ENCODE measurements around the gene INPP5B.

INPP5B gene

DNA sequence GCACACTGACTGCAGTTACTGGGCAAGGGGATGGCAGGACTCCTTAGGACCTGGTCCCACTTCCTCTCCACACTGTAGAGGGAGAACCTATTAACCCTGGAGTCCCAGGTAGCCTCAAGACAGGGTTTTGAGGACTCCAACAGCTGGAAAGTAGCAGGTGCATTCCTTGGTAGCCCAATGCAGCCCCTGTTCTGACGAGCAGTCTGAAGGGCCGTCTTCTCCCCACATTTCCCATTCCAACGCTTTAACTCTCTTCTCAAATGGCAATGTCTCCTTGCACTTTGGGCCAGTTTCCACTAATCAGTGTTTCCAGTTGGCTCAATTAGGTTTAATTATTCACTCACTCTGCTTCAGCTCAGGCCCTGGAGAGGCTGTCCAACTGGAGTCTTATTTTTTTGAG lies 8.8 kb upstream of the INPP5B start:
- TF ChIP-seq POLR2AphosphoS5 (IDR thresholded peaks at IDR 0.05; ENCODE audit: low read depth, low read length) (peak; percentile 31; the same call in 1 of the 2 replicates), SIN3A (IDR thresholded peaks at IDR 0.05; ENCODE audit: borderline replicate concordance, insufficient read depth, low read length) (no peak)

DNA sequence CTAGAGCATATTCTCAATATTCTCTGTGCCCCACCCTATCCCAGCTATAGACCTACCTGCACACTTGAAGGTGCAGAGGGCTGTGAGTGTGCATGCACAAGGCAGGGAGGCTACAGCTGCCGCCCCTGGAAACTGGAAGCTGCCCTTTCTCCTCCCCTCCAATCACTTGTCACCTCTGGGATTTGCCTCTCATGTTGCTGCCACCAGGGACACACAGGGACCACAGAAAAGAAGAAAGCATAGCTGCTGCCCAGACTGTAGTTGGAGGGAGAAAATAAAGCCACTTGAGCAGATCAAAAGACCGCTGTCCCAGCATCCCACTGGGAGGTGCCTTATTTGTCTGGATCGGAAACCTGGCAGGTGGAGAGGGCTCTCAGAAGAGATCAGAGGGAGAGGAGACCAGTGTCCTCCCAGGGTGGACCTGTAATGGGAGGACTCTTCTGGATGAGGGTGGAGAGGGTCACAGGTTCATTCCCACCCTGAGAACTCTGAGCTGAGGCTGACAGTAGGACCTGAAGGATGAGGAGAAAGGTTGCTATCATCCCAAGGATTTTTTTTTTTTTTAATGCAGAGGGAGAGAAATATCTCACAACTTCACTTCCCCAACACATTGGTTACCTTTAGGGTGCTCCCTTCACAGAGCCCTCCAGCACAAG lies 7.6 kb upstream of the INPP5B start:
- no peak for TF ChIP-seq TAF1 (IDR thresholded peaks at IDR 0.05; ENCODE audit: borderline replicate concordance, insufficient read depth, low read length)
- TF ChIP-seq POLR2AphosphoS5 (IDR thresholded peaks at IDR 0.05; ENCODE audit: low read depth, low read length) = no peak

DNA sequence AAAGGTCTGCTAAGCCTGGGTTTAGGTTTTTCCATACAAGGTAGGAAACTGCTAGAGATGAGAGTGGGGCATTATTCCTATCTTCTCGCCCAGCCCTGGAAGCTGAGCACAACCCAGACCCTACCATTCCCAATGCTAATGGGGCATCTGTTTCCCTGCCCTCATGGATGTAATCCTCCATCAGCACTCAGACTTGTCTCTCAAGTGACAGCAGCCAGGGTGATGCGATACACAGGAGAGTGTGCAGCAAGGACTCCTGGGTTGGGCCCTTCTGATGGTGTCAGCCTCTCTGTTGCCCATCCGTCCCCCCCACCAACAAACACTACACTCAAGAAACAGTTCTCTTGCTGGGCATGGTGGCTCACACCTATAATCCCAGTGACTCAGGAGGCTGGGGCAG lies 5.9 kb upstream of the INPP5B start:
- TF ChIP-seq FOXP2 (optimal IDR thresholded peaks at IDR 0.05; ENCODE audit: borderline replicate concordance, extremely low read depth, extremely low read length, insufficient read depth) = no peak
- no peak for TF ChIP-seq POLR2AphosphoS5 (IDR thresholded peaks at IDR 0.05; ENCODE audit: low read depth, low read length)
- TF ChIP-seq, protein P1, sequence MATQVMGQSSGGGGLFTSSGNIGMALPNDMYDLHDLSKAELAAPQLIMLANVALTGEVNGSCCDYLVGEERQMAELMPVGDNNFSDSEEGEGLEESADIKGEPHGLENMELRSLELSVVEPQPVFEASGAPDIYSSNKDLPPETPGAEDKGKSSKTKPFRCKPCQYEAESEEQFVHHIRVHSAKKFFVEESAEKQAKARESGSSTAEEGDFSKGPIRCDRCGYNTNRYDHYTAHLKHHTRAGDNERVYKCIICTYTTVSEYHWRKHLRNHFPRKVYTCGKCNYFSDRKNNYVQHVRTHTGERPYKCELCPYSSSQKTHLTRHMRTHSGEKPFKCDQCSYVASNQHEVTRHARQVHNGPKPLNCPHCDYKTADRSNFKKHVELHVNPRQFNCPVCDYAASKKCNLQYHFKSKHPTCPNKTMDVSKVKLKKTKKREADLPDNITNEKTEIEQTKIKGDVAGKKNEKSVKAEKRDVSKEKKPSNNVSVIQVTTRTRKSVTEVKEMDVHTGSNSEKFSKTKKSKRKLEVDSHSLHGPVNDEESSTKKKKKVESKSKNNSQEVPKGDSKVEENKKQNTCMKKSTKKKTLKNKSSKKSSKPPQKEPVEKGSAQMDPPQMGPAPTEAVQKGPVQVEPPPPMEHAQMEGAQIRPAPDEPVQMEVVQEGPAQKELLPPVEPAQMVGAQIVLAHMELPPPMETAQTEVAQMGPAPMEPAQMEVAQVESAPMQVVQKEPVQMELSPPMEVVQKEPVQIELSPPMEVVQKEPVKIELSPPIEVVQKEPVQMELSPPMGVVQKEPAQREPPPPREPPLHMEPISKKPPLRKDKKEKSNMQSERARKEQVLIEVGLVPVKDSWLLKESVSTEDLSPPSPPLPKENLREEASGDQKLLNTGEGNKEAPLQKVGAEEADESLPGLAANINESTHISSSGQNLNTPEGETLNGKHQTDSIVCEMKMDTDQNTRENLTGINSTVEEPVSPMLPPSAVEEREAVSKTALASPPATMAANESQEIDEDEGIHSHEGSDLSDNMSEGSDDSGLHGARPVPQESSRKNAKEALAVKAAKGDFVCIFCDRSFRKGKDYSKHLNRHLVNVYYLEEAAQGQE (IDR thresholded peaks at IDR 0.05; ENCODE audit: insufficient read depth in 1 of 2, low read depth in 2 of 2, low read length in 2 of 2) = no peak
- TF ChIP-seq TAF1 (IDR thresholded peaks at IDR 0.05; ENCODE audit: borderline replicate concordance, insufficient read depth, low read length) = no peak
- TF ChIP-seq SIN3A (IDR thresholded peaks at IDR 0.05; ENCODE audit: borderline replicate concordance, insufficient read depth, low read length) = no peak

DNA sequence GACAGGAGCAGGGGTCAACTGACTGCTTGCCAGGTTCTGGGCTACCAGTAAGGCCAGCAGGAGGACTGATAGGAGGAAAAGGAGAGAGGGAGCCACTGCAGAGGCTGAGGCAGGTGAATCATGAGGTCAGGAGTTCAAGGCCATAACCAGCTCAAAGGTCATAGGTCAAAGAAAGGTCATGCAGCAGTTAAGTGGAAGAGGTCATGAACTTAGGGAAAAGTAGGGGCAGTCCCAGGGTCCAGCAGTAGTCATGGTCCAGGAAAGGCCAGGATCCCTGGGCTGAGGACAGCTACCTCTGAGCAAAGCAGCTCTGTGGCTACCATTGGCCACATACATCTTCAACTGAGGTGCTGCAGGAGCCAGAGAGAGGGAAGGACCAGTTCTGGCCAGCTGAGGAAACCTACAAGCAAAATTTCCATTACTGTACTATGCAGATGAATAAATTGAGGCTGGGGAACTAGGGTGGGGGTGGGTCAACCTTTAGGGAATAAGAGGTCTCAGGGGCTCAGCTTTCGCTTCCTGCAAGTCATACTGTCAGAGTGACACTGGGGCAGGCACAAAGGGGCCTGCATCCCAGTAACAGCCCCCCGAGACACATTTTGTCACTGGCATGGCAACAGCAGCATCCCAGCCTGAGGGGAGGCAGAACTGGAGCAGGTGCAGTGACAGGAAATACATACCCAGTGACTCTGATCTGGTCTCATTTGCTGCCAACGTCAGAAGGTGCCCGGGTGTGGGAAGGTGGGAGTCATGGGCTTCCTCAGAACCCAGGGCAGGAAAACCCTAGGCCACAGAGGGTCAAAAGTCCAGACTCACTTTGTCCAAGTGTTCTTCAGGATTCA lies 5.2 kb upstream of the INPP5B start:
- no peak for TF ChIP-seq FOXP2 (optimal IDR thresholded peaks at IDR 0.05; ENCODE audit: borderline replicate concordance, extremely low read depth, extremely low read length, insufficient read depth)
- no peak for TF ChIP-seq POLR2AphosphoS5 (IDR thresholded peaks at IDR 0.05; ENCODE audit: low read depth, low read length)
- no peak for TF ChIP-seq SIN3A (IDR thresholded peaks at IDR 0.05; ENCODE audit: borderline replicate concordance, insufficient read depth, low read length)
- TF ChIP-seq, protein P1 (IDR thresholded peaks at IDR 0.05; ENCODE audit: insufficient read depth in 1 of 2, low read depth in 2 of 2, low read length in 2 of 2) = no peak
- no peak for TF ChIP-seq TAF1 (IDR thresholded peaks at IDR 0.05; ENCODE audit: borderline replicate concordance, insufficient read depth, low read length)

DNA sequence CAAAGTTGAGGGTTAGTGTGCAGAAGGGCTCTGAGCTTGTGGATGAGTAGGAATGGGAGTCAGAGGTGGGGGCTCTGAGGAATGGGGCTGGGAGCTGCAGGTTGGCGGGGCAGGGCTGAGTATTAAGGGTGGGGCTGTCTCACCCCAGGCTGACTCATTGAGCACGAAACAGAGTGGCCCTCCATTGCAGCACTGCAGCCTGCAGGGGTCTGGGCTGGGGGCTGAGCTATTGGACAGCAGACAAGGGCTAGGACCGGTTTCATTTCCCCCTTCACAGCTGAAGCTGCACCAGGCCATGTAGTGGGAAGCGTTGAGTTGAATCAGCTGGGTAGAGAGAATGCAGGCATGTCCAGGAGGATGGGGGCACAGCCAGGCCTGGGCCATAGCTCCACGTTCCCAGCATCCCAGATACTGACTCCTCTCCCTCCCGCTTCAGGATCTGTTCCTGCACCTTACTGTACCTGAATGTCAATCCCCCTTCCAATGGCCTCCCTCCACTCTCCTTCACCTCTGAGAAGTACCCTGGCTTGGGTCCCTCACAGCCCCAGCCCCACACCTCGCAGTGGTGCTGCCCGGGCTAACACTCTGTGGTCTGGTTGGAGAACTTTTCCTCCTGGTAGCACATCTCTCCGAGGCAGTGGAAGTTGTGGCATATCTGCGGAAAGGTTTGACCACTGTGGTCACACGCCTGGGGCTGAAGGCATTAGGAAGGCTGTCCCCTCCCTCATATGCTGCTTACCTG lies 4.4 kb upstream of the INPP5B start:
- TF ChIP-seq SIN3A (IDR thresholded peaks at IDR 0.05; ENCODE audit: borderline replicate concordance, insufficient read depth, low read length) (no peak), POLR2AphosphoS5 (IDR thresholded peaks at IDR 0.05; ENCODE audit: low read depth, low read length) (no peak), TAF1 (IDR thresholded peaks at IDR 0.05; ENCODE audit: borderline replicate concordance, insufficient read depth, low read length) (no peak), FOXP2 (optimal IDR thresholded peaks at IDR 0.05; ENCODE audit: borderline replicate concordance, extremely low read depth, extremely low read length, insufficient read depth) (no peak)
- TF ChIP-seq, protein P1 (IDR thresholded peaks at IDR 0.05; ENCODE audit: insufficient read depth in 1 of 2, low read depth in 2 of 2, low read length in 2 of 2) = no peak
